Keratinocyte (primary cell): ENCODE measurements around the gene NMRAL1. TPM values are rescaled to one million over a fixed set of nuclear protein-coding genes. Genes with fewer than 3 reads are reported as not detected.

ENCODE experiments used
- DNase-seq: peaks from one replicate; pipeline ENCODE4 v3.0.0-alpha.2; 2011; ENCODE audit warnings: low read depth, missing footprints, low spot score
- FAIRE-seq: peaks from 2 replicates; lab custom pipeline; 2011; peaks lifted over from hg19 to GRCh38; lab: Jason Lieb, UNC
- H2AFZ ChIP-seq: 2 replicates; pipeline ENCODE4 v1.6.0; 2012; ENCODE audit warnings: low read length, control low read depth, inconsistent platforms; ENCODE audit not compliant: control insufficient read depth
- H3K27ac ChIP-seq: 2 replicates; pipeline ENCODE4 v1.5.1; 2011; ENCODE audit warnings: low read length; ENCODE audit not compliant: control insufficient read depth, insufficient read depth
- H3K27me3 ChIP-seq: 3 replicates; pipeline ENCODE4 v1.6.0; 2011; ENCODE audit warnings: low read length; ENCODE audit not compliant: control insufficient read depth, insufficient read depth; ENCODE audit errors: extremely low read depth
- H3K36me3 ChIP-seq, 2 experiments: 2 replicates in 1 of 2; 3 replicates in 1 of 2; pipeline ENCODE4 v1.5.1; 2011; ENCODE audit warnings: low read length in 2 of 2, mild to moderate bottlenecking in 1 of 2; ENCODE audit not compliant: control insufficient read depth in 2 of 2, insufficient read depth in 2 of 2; ENCODE audit errors: extremely low read depth in 1 of 2
- H3K4me1 ChIP-seq: 3 replicates; pipeline ENCODE4 v1.5.1; 2011; ENCODE audit warnings: low read length; ENCODE audit not compliant: control insufficient read depth, insufficient read depth; ENCODE audit errors: extremely low read depth
- H3K4me2 ChIP-seq: 3 replicates; pipeline ENCODE4 v1.6.0; 2011; ENCODE audit warnings: low read depth, low read length; ENCODE audit not compliant: control insufficient read depth, insufficient read depth; ENCODE audit errors: extremely low read depth
- H3K4me3 ChIP-seq, 3 experiments: fragments of 200-600 bp in 1 of 3; sonication (generic) in 1 of 3; 2 replicates in 2 of 3; 3 replicates in 1 of 3; pipeline ENCODE4 v1.5.1; 2011 to 2016; ENCODE audit warnings: low read length in 3 of 3, mild to moderate bottlenecking in 3 of 3, control low read depth in 2 of 3, inconsistent platforms in 1 of 3, low read depth in 1 of 3, mixed read lengths in 1 of 3, mixed run types in 1 of 3, moderate library complexity in 1 of 3; ENCODE audit not compliant: control insufficient read depth in 2 of 3, insufficient read depth in 2 of 3; ENCODE audit errors: extremely low read depth in 1 of 3
- H3K79me2 ChIP-seq: 2 replicates; pipeline ENCODE4 v1.6.0; 2012; ENCODE audit warnings: low read length; ENCODE audit not compliant: control insufficient read depth, insufficient read depth
- H3K9ac ChIP-seq: 3 replicates; pipeline ENCODE4 v1.6.0; 2011; ENCODE audit warnings: low read length; ENCODE audit not compliant: control insufficient read depth, insufficient read depth; ENCODE audit errors: extremely low read depth
- H3K9me1 ChIP-seq: 3 replicates; pipeline ENCODE4 v1.6.0; 2011; ENCODE audit warnings: low read length; ENCODE audit not compliant: control insufficient read depth, insufficient read depth; ENCODE audit errors: extremely low read depth
- H3K9me3 ChIP-seq: 2 replicates; pipeline ENCODE4 v1.5.1; 2012; ENCODE audit warnings: low read depth, low read length; ENCODE audit not compliant: control insufficient read depth
- H4K20me1 ChIP-seq: 3 replicates; pipeline ENCODE4 v1.6.0; 2011; ENCODE audit warnings: low read length; ENCODE audit not compliant: control insufficient read depth, insufficient read depth; ENCODE audit errors: extremely low read depth
- EZH2 ChIP-seq: IDR thresholded peaks from one replicate; pipeline ENCODE4 v1.6.1; 2012; ENCODE audit warnings: inconsistent platforms, mild to moderate bottlenecking, low read length, moderate library complexity
- dilution Hi-C: fragments of 300-500 bp; cut with MboI; formaldehyde crosslinking; loops from one replicate; pipeline ENCODE4 v1.7.0; 2020; ENCODE audit warnings: low sequenced_read_pairs; ENCODE audit not compliant: extremely low pct_ligation_motif_present
- polyA plus RNA-seq, 5 experiments: library from polyadenylated mRNA; depleted of rRNA in 3 of 5; stranded (reverse) in 3 of 5; stranded (forward) in 1 of 5; unstranded in 1 of 5; fragments of >200 nt; gene quantifications; 1 replicate in 1 of 5; 2 replicates in 3 of 5; 3 replicates in 1 of 5; pipeline versions ENCODE4 v1.2.1 to v1.2.3, GENCODE V29; 2011 to 2012; ENCODE audit warnings: missing spikeins in 2 of 5, low read depth in 1 of 5, low replicate concordance in 1 of 5
- TF ChIP-seq, protein P1 (sequence below), 3 experiments: IDR thresholded peaks in 1 of 3; conservative IDR thresholded peaks in 1 of 3; optimal IDR thresholded peaks in 1 of 3; 2 replicates in 2 of 3; 3 replicates in 1 of 3; pipeline versions ENCODE3 to v1.5.1; 2011; ENCODE audit warnings: low read length in 3 of 3, mild to moderate bottlenecking in 3 of 3, moderate library complexity in 2 of 3, control low read depth in 1 of 3, inconsistent platforms in 1 of 3; ENCODE audit not compliant: insufficient read depth in 2 of 3; ENCODE audit errors: extremely low read depth in 1 of 3

Gene NMRAL1
- polyA plus RNA-seq, 1 donor (not counting 4 experiments of a cell fraction or from before 2014, with no cell fraction given): 39.5 TPM

DNA sequence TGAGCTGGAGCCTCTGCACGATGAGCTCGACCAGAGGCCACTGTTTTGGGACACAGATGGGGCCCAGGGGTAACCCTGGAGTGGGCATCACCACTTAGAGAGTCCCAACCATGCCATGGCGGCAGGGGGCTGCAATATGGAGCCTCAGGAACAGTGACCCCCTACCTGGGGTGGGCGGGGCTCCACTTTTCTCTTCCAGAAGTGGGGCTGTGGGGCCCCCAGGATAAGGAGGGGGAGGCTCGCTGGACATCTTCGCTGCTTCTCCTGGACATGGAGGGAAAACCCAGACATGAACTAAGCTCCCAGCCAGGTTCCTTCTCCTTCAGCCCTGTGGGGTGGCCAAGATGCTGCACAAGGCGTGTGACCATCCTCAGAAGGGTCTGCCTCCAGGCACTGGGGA lies 39.5 kb upstream of the NMRAL1 start:
- no peak for FAIRE-seq
- no peak overlapping the region for H3K9ac ChIP-seq
- TF ChIP-seq, protein P1, sequence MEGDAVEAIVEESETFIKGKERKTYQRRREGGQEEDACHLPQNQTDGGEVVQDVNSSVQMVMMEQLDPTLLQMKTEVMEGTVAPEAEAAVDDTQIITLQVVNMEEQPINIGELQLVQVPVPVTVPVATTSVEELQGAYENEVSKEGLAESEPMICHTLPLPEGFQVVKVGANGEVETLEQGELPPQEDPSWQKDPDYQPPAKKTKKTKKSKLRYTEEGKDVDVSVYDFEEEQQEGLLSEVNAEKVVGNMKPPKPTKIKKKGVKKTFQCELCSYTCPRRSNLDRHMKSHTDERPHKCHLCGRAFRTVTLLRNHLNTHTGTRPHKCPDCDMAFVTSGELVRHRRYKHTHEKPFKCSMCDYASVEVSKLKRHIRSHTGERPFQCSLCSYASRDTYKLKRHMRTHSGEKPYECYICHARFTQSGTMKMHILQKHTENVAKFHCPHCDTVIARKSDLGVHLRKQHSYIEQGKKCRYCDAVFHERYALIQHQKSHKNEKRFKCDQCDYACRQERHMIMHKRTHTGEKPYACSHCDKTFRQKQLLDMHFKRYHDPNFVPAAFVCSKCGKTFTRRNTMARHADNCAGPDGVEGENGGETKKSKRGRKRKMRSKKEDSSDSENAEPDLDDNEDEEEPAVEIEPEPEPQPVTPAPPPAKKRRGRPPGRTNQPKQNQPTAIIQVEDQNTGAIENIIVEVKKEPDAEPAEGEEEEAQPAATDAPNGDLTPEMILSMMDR (optimal IDR thresholded peaks at IDR 0.05 in 1 of 3, IDR thresholded peaks at IDR 0.05 in 1 of 3, conservative IDR thresholded peaks at IDR 0.05 in 1 of 3; ENCODE audit: extremely low read depth in 1 of 3, insufficient read depth in 2 of 3, low read length in 3 of 3): no peak
- TF ChIP-seq EZH2: no peak
- no peak overlapping the region for H2AFZ ChIP-seq
- no peaks in the 10 kb centered on the region for H3K4me1 ChIP-seq
- H3K79me2 ChIP-seq: peaks cover 42% of the 10 kb centered on the region
- no peak overlapping the region for H3K4me3 ChIP-seq
- H3K27ac ChIP-seq: no peak overlapping the region
- H3K9me1 ChIP-seq: no peaks in the 10 kb centered on the region
- no peaks in the 10 kb centered on the region for H3K9me3 ChIP-seq
- H4K20me1 ChIP-seq: peaks cover 14% of the 10 kb centered on the region
- H3K27me3 ChIP-seq: no peaks in the 10 kb centered on the region
- peaks cover 32 to 37% of the 10 kb centered on the region in 2 experiments for H3K36me3 ChIP-seq
- no peak overlapping the region for H3K4me2 ChIP-seq
- no peak for DNase-seq
- dilution Hi-C loops: no loop called here

DNA sequence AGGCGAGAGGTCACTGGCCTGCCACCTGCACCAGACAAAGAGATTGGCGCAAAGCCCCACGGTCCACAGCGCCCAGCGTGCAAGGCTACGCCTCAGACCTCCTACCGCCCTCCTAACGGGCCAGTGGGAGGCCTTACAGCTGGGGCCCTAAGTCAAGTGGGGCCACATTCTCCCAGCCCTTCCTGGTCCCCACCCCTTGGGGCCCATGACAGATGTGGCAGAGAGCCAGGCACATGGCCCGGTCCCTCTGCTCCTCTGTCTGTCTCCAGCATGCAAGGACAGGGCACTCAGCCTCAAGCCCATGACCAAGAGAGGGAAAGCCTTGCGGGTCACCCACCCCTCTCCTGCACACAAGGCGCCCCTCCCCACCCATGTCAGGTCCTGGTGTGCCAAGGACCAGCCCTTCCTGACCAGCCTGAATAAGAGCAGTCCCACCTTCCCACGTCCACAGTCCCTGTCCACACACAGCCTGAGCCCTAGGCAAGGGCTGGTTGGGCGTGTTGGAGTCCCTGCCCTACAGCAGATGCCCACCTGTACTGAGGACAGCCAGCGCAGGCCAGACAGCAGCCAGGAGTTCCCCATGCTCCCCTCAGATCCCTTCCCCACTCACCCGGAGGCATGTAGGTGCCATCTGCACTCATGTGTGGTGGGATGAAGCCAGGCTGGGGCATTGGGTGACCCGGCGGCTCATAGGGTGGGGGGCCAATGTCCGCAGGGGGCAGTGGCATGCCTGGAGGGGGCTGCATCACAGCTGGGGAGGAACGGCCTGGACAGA lies 38.8 kb upstream of the NMRAL1 start:
- FAIRE-seq (no peak), DNase-seq (no peak)
- dilution Hi-C loops: no loop called here
- no peak overlapping the region for H3K4me2 ChIP-seq
- H3K36me3 ChIP-seq: peaks cover 38 to 43% of the 10 kb centered on the region in 2 experiments
- peaks cover 10% of the 10 kb centered on the region for H4K20me1 ChIP-seq
- TF ChIP-seq EZH2: no peak
- TF ChIP-seq, protein P1 (optimal IDR thresholded peaks at IDR 0.05 in 1 of 3, IDR thresholded peaks at IDR 0.05 in 1 of 3, conservative IDR thresholded peaks at IDR 0.05 in 1 of 3; ENCODE audit: extremely low read depth in 1 of 3, insufficient read depth in 2 of 3, low read length in 3 of 3): no peak
- no peak overlapping the region for H2AFZ ChIP-seq
- H3K27me3 ChIP-seq: no peaks in the 10 kb centered on the region
- H3K79me2 ChIP-seq: peaks cover 37% of the 10 kb centered on the region
- no peaks in the 10 kb centered on the region for H3K4me1 ChIP-seq
- H3K27ac ChIP-seq: no peak overlapping the region
- H3K9me1 ChIP-seq: no peaks in the 10 kb centered on the region
- H3K9ac ChIP-seq: no peak overlapping the region
- no peak overlapping the region for H3K4me3 ChIP-seq
- H3K9me3 ChIP-seq: no peaks in the 10 kb centered on the region
